Stomach (tissue), 9 donors: ENCODE data around the gene RBPMS2. TPM values are rescaled to one million over a fixed set of nuclear protein-coding genes. Genes with fewer than 3 reads are reported as not detected.

Experiments used
- DNase-seq, 2 donors: peaks; one replicate each; pipeline versions ENCODE4 v3.0.0 to v3.0.0-alpha.2; 2013 to 2019
- H3K27ac ChIP-seq, 5 donors: fragments of 200-600 bp in 4 of 5; sonication (generic) in 4 of 5; one replicate each; pipeline ENCODE4 v1.5.1; 2013 to 2019; ENCODE audit warnings: mild to moderate bottlenecking in 1 of 5, moderate library complexity in 1 of 5
- H3K27me3 ChIP-seq, 3 donors: fragments of 200-600 bp; sonication (generic); one replicate each; pipeline ENCODE4 v1.5.1; 2017 to 2019; ENCODE audit warnings: mixed run types in 1 of 3
- H3K36me3 ChIP-seq, 4 donors: fragments of 200-600 bp; sonication (generic); 1 replicate in 3 of 4; 2 replicates in 1 of 4; pipeline ENCODE4 v1.5.1; 2016 to 2019
- H3K4me1 ChIP-seq, 4 donors: fragments of 200-600 bp; sonication (generic); one replicate each; pipeline ENCODE4 v1.5.1; 2016 to 2019
- H3K4me3 ChIP-seq, 4 donors: fragments of 200-600 bp; sonication (generic) in 3 of 4; one replicate each; pipeline ENCODE4 v1.5.1; 2016 to 2019; ENCODE audit warnings: mild to moderate bottlenecking in 1 of 4
- H3K9me3 ChIP-seq, 4 donors: fragments of 200-600 bp; sonication (generic); one replicate each; pipeline ENCODE4 v1.5.1; 2016 to 2019
- CTCF ChIP-seq, 7 experiments: fragments of 450-650 bp in 4 of 7; fragments of 200-600 bp in 3 of 7; sonication (generic) in 3 of 7; IDR thresholded peaks; one replicate each; pipeline ENCODE4 v1.5.1; 2016 to 2019; ENCODE audit warnings: antibody characterized with exemption in 7 of 7, control low read depth in 2 of 7, mild to moderate bottlenecking in 1 of 7
- EP300 ChIP-seq: sonication (generic); formaldehyde crosslinking; IDR thresholded peaks from one replicate; pipeline ENCODE4 v1.6.1; 2017; ENCODE audit warnings: antibody characterized with exemption
- POLR2A ChIP-seq, 4 donors: fragments of 450-650 bp; IDR thresholded peaks; one replicate each; pipeline ENCODE4 v1.6.1; 2016; ENCODE audit warnings: antibody characterized with exemption in 4 of 4, control low read depth in 2 of 4, mild to moderate bottlenecking in 1 of 4, moderate library complexity in 1 of 4
- POLR2AphosphoS5 ChIP-seq, 3 donors: sonication (generic); formaldehyde crosslinking; IDR thresholded peaks; one replicate each; pipeline ENCODE4 v1.6.1; 2016; ENCODE audit warnings: antibody characterized with exemption in 3 of 3
- WGBS, 5 donors: extraction: QIAGEN DNeasy Blood & Tissue Kit in 3 of 5; methylation state at CpG; one replicate each; pipeline versions ENCODE4 v1.1.5 to v1.1.7; 2013 to 2018; 5-methylcytosine and 5-hydroxymethylcytosine counted together
- intact Hi-C: fragments of 100-400 bp; cut with DNase I; formaldehyde crosslinking; loops from one replicate; pipeline ENCODE4 v1.15.1; 2023; ENCODE audit warnings: low total_unique reads
- polyA plus RNA-seq, 3 donors: library from polyadenylated mRNA; stranded (reverse); fragments of 200-250 nt; gene quantifications; one replicate each; pipeline ENCODE4 v1.2.3, GENCODE V29; 2013
- total RNA-seq, 5 donors: library from RNA; depleted of rRNA; stranded (reverse); fragments of >200 nt; gene quantifications; one replicate each; pipeline versions ENCODE4 v1.1.0 to v1.2.3, GENCODE V29; 2014 to 2016
- donor health status: healthy with polysubstance abuse.
- donor health status: Bipolar disorder and iron deficiency.
- donor health status: healthy.

RBPMS2 gene
- total and polyA plus RNA-seq, 8 donors = 2.3 to 38.8 (median 9.1) TPM

- 51 to 72% (median 60%) methylated on average over 7 of the region's 7 CpGs for WGBS, 5 donors
- DNase-seq = peak in 1 of 2 donors; percentile 70
- intact Hi-C loops = loop anchor here (5.0 kb wide), 1 partner anchor 68 kb away; no protein-coding TSS in a partner anchor
- Histone ChIP-seq H3K27ac (peak overlapping the region; percentile 37 to 86 (median 74)), H3K27me3 (no peaks in the 10 kb centered on the region), H3K4me1 (peaks cover 0 to 54% (median 25%) of the 10 kb centered on the region in 4 donors), H3K9me3 (no peaks in the 10 kb centered on the region), H3K36me3 (no peaks in the 10 kb centered on the region), H3K4me3 (no peak overlapping the region)
- no peak for TF ChIP-seq EP300
- no peak for TF ChIP-seq POLR2AphosphoS5 (IDR thresholded peaks at IDR 0.05)
- no peak for TF ChIP-seq CTCF (IDR thresholded peaks at IDR 0.05)
- TF ChIP-seq POLR2A (IDR thresholded peaks at IDR 0.05) = no peak
These were observed 36.2 kb downstream of the RBPMS2 start for GRCh38 chr15:64739156-64739555.

- Histone ChIP-seq H3K4me1 (peaks cover 0 to 54% (median 25%) of the 10 kb centered on the region in 4 donors), H3K9me3 (no peaks in the 10 kb centered on the region), H3K27me3 (no peaks in the 10 kb centered on the region), H3K27ac (peak overlapping the region in 4 of 5 donors; percentile 74 to 86 (median 78)), H3K36me3 (no peaks in the 10 kb centered on the region), H3K4me3 (no peak overlapping the region)
- no peak for DNase-seq
- intact Hi-C loops = loop anchor here (5.0 kb wide), 1 partner anchor 69 kb away; no protein-coding TSS in a partner anchor
- TF ChIP-seq CTCF (IDR thresholded peaks at IDR 0.05) (no peak), EP300 (no peak), POLR2AphosphoS5 (IDR thresholded peaks at IDR 0.05) (no peak), POLR2A (IDR thresholded peaks at IDR 0.05) (no peak)
- WGBS, 5 donors = 76 to 90% (median 85%) methylated on average over 12 to 27 of the region's 27 CpGs
These were observed 36.9 kb downstream of the RBPMS2 start for GRCh38 chr15:64738226-64739095.

- no peaks in the 10 kb centered on the region for H3K27me3 ChIP-seq
- intact Hi-C loops = loop anchor here (5.0 kb wide), 1 partner anchor 175 kb away; no protein-coding TSS in a partner anchor
- 72 to 78% (median 75%) methylated on average over 6 to 7 of the region's 7 CpGs for WGBS, 5 donors
These were observed 43.1 kb downstream of the RBPMS2 start for GRCh38 chr15:64732156-64732860.

More at GRCh38 chr15:64732156-64732860, 43.1 kb downstream of the RBPMS2 start:
- no peak overlapping the region for H3K4me3 ChIP-seq
- peak overlapping the region in 1 of 5 donors; percentile 35 for H3K27ac ChIP-seq
- no peak for DNase-seq
- no peaks in the 10 kb centered on the region for H3K9me3 ChIP-seq
- H3K4me1 ChIP-seq = peaks cover 0 to 18% (median 6%) of the 10 kb centered on the region in 4 donors
- peaks cover 0 to 10% (median 0%) of the 10 kb centered on the region in 4 donors for H3K36me3 ChIP-seq
- TF ChIP-seq POLR2A (IDR thresholded peaks at IDR 0.05) (no peak), CTCF (IDR thresholded peaks at IDR 0.05) (no peak), EP300 (no peak), POLR2AphosphoS5 (IDR thresholded peaks at IDR 0.05) (no peak)
